ENCODE results near the gene DCAF6. TPM values are rescaled to one million over a fixed set of nuclear protein-coding genes. Genes with fewer than 3 reads are reported as not detected.

The DCAF6 gene
- total and polyA plus RNA-seq, 7 donors = 33.6 to 102 (median 79.6) TPM

- intact Hi-C loops (cut with DNase I) = no loop called here
- TF ChIP-seq EP300 (IDR thresholded peaks at IDR 0.05) = no peak
- no peak for TF ChIP-seq POLR2AphosphoS5 (IDR thresholded peaks at IDR 0.05)
- no peak for TF ChIP-seq POLR2A (IDR thresholded peaks at IDR 0.05)
- TF ChIP-seq CTCF (IDR thresholded peaks at IDR 0.05) = no peak
- no peak overlapping the region for H3K27ac ChIP-seq
- no peaks in the 10 kb centered on the region for H3K27me3 ChIP-seq
- peaks cover 0 to 26% (median 19%) of the 10 kb centered on the region in 4 donors for H3K4me1 ChIP-seq
- WGBS, 2 donors = 96 to 97% methylated on average over 6 of the region's 6 CpGs
- peaks cover 0 to 11% (median 2%) of the 10 kb centered on the region in 4 donors for H3K36me3 ChIP-seq
- no peak overlapping the region for H3K4me3 ChIP-seq
- DNase-seq = no peak
- no peaks in the 10 kb centered on the region for H3K9me3 ChIP-seq
Measured at GRCh38 chr1:168095476-168095875, 159.0 kb downstream of the DCAF6 start.

GRCh38 chr1:168096296-168097165 is 160.0 kb downstream of the DCAF6 start:
- Histone ChIP-seq H3K4me3 (no peak overlapping the region), H3K27ac (no peak overlapping the region), H3K27me3 (no peaks in the 10 kb centered on the region), H3K9me3 (no peaks in the 10 kb centered on the region), H3K4me1 (peaks cover 0 to 30% (median 20%) of the 10 kb centered on the region in 4 donors), H3K36me3 (peaks cover 0 to 11% (median 2%) of the 10 kb centered on the region in 4 donors)
- 96% methylated on average over 27 of the region's 27 CpGs for WGBS, 2 donors
- TF ChIP-seq CTCF (IDR thresholded peaks at IDR 0.05) (no peak), POLR2A (IDR thresholded peaks at IDR 0.05) (no peak), POLR2AphosphoS5 (IDR thresholded peaks at IDR 0.05) (no peak), EP300 (IDR thresholded peaks at IDR 0.05) (no peak)
- DNase-seq = no peak
- intact Hi-C loops (cut with DNase I) = no loop called here

GRCh38 chr1:168097921-168098528 is 161.5 kb downstream of the DCAF6 start:
- 83 to 91% methylated on average over 12 of the region's 12 CpGs for WGBS, 2 donors
- no peak overlapping the region for H3K27ac ChIP-seq
- no peak for DNase-seq
- no peaks in the 10 kb centered on the region for H3K9me3 ChIP-seq
- intact Hi-C loops (cut with DNase I) = no loop called here
- TF ChIP-seq POLR2AphosphoS5 (IDR thresholded peaks at IDR 0.05) = no peak
- no peak for TF ChIP-seq CTCF (IDR thresholded peaks at IDR 0.05)
- TF ChIP-seq EP300 (IDR thresholded peaks at IDR 0.05) = no peak
- no peak for TF ChIP-seq POLR2A (IDR thresholded peaks at IDR 0.05)
- peaks cover 0 to 11% (median 2%) of the 10 kb centered on the region in 4 donors for H3K36me3 ChIP-seq
- no peaks in the 10 kb centered on the region for H3K27me3 ChIP-seq
- H3K4me1 ChIP-seq = peaks cover 0 to 30% (median 20%) of the 10 kb centered on the region in 4 donors
- no peak overlapping the region for H3K4me3 ChIP-seq

- no peak for TF ChIP-seq EP300 (IDR thresholded peaks at IDR 0.05)
- 93 to 94% methylated on average over 15 of the region's 15 CpGs for WGBS, 2 donors
- no peaks in the 10 kb centered on the region for H3K9me3 ChIP-seq
- intact Hi-C loops (cut with DNase I) = no loop called here
- H3K36me3 ChIP-seq = peaks cover 0 to 11% (median 3%) of the 10 kb centered on the region in 4 donors
- DNase-seq = no peak
- no peak overlapping the region for H3K4me3 ChIP-seq
- peak overlapping the region in 3 of 4 donors; percentile 59 to 75 (median 69) for H3K27ac ChIP-seq
- H3K27me3 ChIP-seq = no peaks in the 10 kb centered on the region
- H3K4me1 ChIP-seq = peaks cover 0 to 30% (median 20%) of the 10 kb centered on the region in 4 donors
Measured at GRCh38 chr1:168098534-168099320, 162.2 kb downstream of the DCAF6 start.
